Activated T-cell treated with anti-CD3 and anti-CD28 coated beads, Interleukin-2, amount 50 U/mL, for 24 hours (primary cell): ENCODE data around the gene KRT6A.

ENCODE experiments used
- DNase-seq: peaks from one replicate; pipeline ENCODE4 v3.0.0-alpha.2; 2020
- H3K27ac Mint-ChIP-seq: 2 replicates; pipeline ENCODE4 v1.8.0; 2020; ENCODE audit warnings: mild to moderate bottlenecking, mixed read lengths
- H3K27me3 Mint-ChIP-seq: 2 replicates; pipeline ENCODE4 v1.8.0; 2020; ENCODE audit warnings: mixed read lengths
- H3K36me3 Mint-ChIP-seq: 2 replicates; pipeline ENCODE4 v1.8.0; 2020; ENCODE audit warnings: low read depth, mixed read lengths
- H3K4me1 Mint-ChIP-seq: 2 replicates; pipeline ENCODE4 v1.8.0; 2020; ENCODE audit warnings: low read depth, mixed read lengths
- H3K4me3 Mint-ChIP-seq: 2 replicates; pipeline ENCODE4 v1.8.0; 2020; ENCODE audit warnings: mild to moderate bottlenecking, moderate library complexity, mixed read lengths
- H3K9me3 Mint-ChIP-seq: 2 replicates; pipeline ENCODE4 v1.8.0; 2020; ENCODE audit warnings: mixed read lengths

KRT6A gene

DNA sequence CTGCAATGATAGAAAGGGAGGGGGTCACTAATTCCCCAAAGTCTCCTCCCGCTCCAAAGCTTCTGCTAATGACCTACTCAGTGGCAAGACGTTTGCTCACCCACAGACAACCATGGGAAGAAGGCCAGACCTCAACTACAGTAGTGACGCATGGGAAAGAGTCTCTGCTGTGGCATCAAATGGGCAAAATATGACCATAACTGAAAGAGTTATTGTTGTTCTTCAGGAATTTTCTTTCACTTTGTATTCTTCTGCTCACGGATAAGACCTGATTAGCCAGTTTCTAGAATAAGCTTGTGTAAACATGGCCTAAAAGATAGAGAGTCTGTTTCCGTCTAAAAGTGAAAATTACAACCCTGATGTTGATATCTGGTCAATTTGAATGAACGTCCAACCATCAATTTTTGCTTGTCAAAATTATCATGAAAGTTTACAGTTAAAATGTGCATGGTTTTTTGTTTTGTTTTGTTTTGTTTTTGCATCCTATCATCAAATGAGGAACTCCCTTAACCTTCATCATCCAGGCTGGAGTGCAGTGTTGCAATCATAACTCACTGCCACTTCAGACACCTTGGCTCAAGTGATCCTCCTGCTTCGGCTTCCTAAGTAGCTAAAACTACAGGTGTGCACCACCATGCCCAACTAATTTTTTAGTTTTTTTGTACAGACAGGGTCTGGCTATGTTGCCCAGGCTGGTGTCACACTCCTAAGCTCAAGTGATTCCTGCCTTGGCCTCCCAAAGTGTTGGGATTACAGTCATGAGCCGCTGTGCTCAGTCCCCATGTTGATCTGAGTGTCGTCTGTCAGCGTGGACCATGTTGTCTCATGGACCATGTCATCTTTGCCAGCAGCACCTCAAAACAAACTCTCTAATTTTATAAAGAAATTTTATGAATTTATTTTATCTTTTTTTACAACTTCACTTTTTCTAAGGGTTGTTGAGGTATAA is 48.1 kb downstream of the KRT6A start:
- no peak overlapping the region for H3K27ac Mint-ChIP-seq
- no peak for DNase-seq
- H3K27me3 Mint-ChIP-seq, result peaks cover 49% of the 10 kb centered on the region
- no peaks in the 10 kb centered on the region for H3K36me3 Mint-ChIP-seq
- no peaks in the 10 kb centered on the region for H3K9me3 Mint-ChIP-seq
- no peaks in the 10 kb centered on the region for H3K4me1 Mint-ChIP-seq
- no peak overlapping the region for H3K4me3 Mint-ChIP-seq

DNA sequence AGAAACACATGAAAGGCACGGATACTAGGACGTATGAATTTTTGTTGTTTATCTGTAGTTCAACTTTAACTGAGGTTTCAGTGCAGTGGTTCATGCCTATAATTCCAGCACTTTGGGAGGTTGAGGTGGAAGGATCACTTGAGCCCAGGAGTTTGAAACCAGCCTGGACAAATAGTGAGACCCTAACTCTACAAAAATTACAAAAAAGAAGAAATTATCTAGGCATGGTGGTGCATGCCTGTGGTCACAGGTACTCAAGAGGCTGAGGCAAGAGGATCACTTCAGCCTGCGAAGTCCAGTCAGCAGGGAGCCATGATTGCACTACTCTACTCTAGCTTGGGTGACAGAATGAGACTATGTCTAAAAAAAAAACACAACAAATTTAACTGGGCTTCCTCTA is 49.1 kb downstream of the KRT6A start:
- Mint-ChIP-seq H3K27me3 (peaks cover 49% of the 10 kb centered on the region), H3K36me3 (no peaks in the 10 kb centered on the region), H3K4me1 (no peaks in the 10 kb centered on the region), H3K27ac (no peak overlapping the region), H3K9me3 (no peaks in the 10 kb centered on the region), H3K4me3 (no peak overlapping the region)
- DNase-seq, result no peak

GRCh38 chr12:52442600-52443061 is 50.4 kb downstream of the KRT6A start:
- no peaks in the 10 kb centered on the region for H3K36me3 Mint-ChIP-seq
- H3K9me3 Mint-ChIP-seq, result no peaks in the 10 kb centered on the region
- H3K4me1 Mint-ChIP-seq, result no peaks in the 10 kb centered on the region
- peaks cover 49% of the 10 kb centered on the region for H3K27me3 Mint-ChIP-seq
- H3K27ac Mint-ChIP-seq, result no peak overlapping the region
- DNase-seq, result no peak
- H3K4me3 Mint-ChIP-seq, result no peak overlapping the region

DNA sequence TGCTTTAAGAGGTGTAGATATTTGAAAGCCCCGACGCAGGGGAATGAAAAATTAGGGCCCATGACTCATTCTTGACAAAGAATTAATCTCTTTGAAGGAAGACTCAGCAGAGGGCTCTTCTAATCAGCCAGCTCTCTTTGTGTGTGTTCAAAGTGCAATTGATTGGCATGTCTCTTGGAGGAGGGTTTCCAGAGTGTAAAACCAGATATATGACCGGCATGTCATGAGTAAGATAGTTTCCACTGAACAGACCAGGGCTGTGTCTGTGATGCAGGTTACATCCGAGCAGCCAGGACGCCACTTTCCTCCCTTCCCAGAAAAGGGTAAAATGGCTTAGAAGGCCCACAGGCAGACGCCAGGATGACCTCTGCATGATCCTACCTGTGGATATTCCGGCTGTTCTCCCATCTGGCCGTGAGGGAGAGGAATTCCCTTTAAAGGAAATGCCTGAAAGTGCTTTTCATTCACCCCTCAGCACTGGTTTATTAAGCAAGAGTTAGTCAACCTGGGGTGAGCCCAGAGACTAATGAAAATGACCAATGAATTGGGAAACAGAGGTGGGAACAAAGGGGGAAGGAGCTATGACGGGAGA is 51.6 kb downstream of the KRT6A start:
- no peak for DNase-seq
- H3K27me3 Mint-ChIP-seq, result peaks cover 53% of the 10 kb centered on the region
- no peaks in the 10 kb centered on the region for H3K36me3 Mint-ChIP-seq
- H3K4me1 Mint-ChIP-seq, result no peaks in the 10 kb centered on the region
- H3K27ac Mint-ChIP-seq, result no peak overlapping the region
- H3K4me3 Mint-ChIP-seq, result no peak overlapping the region
- no peaks in the 10 kb centered on the region for H3K9me3 Mint-ChIP-seq

- peaks cover 51% of the 10 kb centered on the region for H3K27me3 Mint-ChIP-seq
- no peaks in the 10 kb centered on the region for H3K36me3 Mint-ChIP-seq
- no peak overlapping the region for H3K27ac Mint-ChIP-seq
- no peaks in the 10 kb centered on the region for H3K9me3 Mint-ChIP-seq
- H3K4me1 Mint-ChIP-seq, result no peaks in the 10 kb centered on the region
- no peak for DNase-seq
- H3K4me3 Mint-ChIP-seq, result no peak overlapping the region
Measured at GRCh38 chr12:52440821-52441319, 52.2 kb downstream of the KRT6A start.

- peaks cover 49% of the 10 kb centered on the region for H3K27me3 Mint-ChIP-seq
- H3K4me1 Mint-ChIP-seq, result no peaks in the 10 kb centered on the region
- H3K27ac Mint-ChIP-seq, result no peak overlapping the region
- no peak for DNase-seq
- H3K9me3 Mint-ChIP-seq, result no peaks in the 10 kb centered on the region
- no peaks in the 10 kb centered on the region for H3K36me3 Mint-ChIP-seq
- no peak overlapping the region for H3K4me3 Mint-ChIP-seq
Measured at GRCh38 chr12:52439845-52440244, 53.2 kb downstream of the KRT6A start.

- H3K4me1 Mint-ChIP-seq, result no peaks in the 10 kb centered on the region
- peaks cover 52% of the 10 kb centered on the region for H3K27me3 Mint-ChIP-seq
- no peak overlapping the region for H3K27ac Mint-ChIP-seq
- H3K4me3 Mint-ChIP-seq, result no peak overlapping the region
- H3K36me3 Mint-ChIP-seq, result no peaks in the 10 kb centered on the region
- no peak for DNase-seq
- H3K9me3 Mint-ChIP-seq, result no peaks in the 10 kb centered on the region
Measured at GRCh38 chr12:52439420-52439819, 53.6 kb downstream of the KRT6A start.

DNA sequence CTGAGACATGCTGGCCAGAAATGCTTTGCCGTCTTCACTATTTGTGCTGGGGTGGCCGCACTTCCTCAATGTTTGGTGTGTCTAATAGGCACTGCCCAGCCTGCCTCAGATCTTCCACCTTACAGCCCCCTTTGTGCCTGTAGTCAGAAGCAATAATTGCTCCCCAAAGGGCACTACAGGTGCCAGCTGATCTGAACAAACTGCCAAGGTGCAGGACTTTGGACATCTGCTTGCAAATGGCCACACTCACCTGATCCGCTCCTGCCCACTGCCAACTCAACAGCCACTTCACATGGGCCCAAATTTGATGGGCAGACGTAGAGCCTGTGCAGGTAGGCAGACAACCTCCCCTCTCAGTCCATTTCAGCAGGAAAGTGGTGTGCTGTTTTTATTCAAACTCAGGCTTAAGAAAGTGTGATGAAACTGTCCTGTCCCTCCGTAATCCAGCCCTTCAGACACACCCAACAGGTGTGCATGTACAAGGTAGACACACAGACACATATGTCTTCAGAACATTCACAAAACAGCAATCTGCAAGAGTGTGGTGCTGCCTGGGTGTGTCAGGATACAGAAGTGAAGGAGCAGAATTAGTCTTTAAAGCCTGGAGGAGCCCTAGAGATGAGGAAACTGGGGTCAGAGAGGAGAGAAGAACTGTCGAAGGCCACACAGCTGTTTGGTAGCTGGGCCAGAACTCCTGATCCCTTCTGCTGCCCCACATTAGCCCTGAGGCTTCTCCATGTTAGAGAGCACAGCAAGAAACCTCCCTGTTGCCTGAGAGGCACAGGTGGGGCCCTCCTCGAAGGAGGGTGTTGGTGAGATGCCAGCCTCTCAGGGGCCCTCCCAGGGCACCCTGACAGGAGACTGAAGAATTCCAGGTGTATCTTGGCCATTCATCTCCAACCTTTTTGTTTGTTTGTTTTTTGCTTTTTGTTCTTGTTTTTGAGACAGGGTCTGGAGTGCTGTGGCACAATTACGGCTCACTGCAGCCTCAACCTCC is 54.5 kb downstream of the KRT6A start:
- Mint-ChIP-seq H3K27me3 (peaks cover 49% of the 10 kb centered on the region), H3K27ac (no peak overlapping the region), H3K4me1 (no peaks in the 10 kb centered on the region), H3K4me3 (no peak overlapping the region), H3K36me3 (no peaks in the 10 kb centered on the region), H3K9me3 (no peaks in the 10 kb centered on the region)
- DNase-seq, result no peak

DNA sequence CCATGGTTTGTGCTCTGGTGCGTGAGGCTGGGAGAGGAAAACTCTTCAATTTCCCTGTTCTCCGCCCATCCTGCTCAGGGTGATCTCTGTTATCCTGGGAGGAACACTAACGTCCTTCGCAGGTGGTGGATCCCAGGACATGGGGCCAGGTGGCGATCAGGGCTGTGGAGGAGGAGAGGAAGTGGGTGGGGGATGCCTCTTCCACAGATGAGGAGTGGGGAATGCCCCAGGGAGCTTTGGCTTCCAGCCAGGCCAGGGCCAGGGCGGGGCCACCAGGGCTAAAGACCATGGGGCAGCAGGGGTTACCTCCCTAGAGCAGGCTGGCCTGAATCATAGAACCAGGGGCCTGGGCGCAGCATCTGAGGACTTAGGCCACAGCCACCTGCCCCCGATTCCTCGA is 55.5 kb downstream of the KRT6A start:
- Mint-ChIP-seq H3K36me3 (no peaks in the 10 kb centered on the region), H3K4me1 (no peaks in the 10 kb centered on the region), H3K27me3 (peaks cover 46% of the 10 kb centered on the region), H3K9me3 (no peaks in the 10 kb centered on the region), H3K27ac (no peak overlapping the region), H3K4me3 (no peak overlapping the region)
- no peak for DNase-seq
